GM19463 (cell line): ENCODE results near the gene SUN1.

Experiments used
- ATAC-seq: cut with Tn5 transposase; IDR thresholded peaks from one replicate; pipeline ENCODE4 v1.9.1; 2021; ENCODE audit warnings: mild to moderate bottlenecking, moderate library complexity; ENCODE audit not compliant: unreplicated experiment

Gene SUN1

GRCh38 chr7:888081-889024, 56.1 kb downstream of the SUN1 start:
- ATAC-seq: no peak

- no peak for ATAC-seq
Observed at GRCh38 chr7:889025-889390, 56.7 kb downstream of the SUN1 start.

DNA sequence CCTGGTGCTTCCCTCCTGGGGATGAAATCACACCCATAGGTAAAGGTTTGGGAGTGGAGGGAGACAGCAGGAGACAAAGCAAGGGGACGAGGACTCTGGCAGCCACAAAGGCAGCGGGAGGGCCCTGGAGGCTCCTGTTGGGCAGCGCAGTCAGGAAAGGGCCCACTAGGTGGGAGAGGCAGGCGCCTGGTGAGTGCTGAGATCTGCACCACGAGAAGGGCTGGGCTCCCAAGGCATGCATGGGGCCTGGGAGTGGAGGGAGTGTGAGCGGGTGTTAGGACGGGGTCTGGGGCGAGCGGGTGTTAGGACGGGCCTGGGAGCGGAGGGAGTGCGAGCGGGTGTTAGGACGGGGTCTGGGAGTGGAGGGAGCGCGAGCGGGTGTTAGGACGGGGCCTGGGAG, 57.1 kb downstream of the SUN1 start:
- no peak for ATAC-seq

DNA sequence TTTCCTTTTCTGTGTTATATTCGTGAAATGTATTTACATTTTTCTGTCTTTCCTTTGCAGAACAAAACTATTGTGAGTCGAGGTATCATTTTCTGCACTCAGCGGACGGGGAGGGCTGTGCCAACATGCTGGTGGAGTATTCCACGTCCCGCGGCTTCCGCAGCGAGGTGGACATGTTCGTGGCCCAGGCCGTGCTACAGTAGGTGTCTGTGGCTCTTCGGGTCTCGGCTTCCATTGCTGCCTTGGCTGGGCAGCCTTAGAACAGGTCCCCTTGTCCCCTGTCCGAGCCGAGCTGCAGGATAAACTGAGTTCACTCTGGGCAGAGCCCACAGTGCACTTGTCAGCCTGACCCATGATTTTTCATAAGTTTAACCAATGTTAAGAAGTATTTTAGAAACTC, 58.6 kb downstream of the SUN1 start:
- no peak for ATAC-seq

DNA sequence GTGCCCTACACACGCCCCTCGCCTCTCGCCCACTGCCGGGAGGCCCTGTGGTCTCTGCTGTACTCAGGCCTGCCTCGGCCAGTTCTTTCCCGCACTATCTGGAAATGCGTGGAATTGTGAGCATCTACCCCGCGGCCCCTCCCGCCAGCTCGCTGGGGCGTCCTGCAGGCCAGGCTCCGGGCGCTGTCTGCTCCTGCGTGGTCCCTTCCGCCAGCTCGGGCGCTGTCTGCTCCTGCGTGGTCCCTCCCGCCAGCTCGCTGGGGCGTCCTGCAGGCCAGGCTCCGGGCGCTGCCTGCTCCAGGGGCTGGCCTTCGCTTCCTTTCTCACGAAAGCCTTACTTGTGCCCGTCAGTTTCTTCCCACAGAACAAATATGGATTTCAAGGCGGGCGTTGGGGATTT, 59.0 kb downstream of the SUN1 start:
- no peak for ATAC-seq

DNA sequence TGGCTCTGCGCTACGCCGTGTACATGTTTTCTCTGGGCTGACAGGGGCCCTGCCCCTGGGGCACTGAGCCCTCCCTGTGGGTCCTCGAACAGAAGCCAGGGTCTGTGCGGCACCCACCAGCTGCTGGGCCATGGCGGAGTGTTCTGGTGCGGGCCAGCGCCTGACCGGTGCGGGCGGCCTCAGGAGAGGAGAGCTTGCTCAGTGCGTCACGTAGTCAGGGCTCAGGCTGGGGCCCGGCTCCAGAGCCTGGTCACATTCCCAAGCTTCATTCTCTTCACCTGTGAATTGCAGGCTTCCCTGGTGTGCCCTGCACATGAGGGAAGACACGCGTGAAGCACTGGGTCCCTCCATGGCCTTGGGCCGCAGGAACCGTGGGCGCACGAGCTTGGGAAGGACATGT, 59.5 kb downstream of the SUN1 start:
- ATAC-seq: no peak

DNA sequence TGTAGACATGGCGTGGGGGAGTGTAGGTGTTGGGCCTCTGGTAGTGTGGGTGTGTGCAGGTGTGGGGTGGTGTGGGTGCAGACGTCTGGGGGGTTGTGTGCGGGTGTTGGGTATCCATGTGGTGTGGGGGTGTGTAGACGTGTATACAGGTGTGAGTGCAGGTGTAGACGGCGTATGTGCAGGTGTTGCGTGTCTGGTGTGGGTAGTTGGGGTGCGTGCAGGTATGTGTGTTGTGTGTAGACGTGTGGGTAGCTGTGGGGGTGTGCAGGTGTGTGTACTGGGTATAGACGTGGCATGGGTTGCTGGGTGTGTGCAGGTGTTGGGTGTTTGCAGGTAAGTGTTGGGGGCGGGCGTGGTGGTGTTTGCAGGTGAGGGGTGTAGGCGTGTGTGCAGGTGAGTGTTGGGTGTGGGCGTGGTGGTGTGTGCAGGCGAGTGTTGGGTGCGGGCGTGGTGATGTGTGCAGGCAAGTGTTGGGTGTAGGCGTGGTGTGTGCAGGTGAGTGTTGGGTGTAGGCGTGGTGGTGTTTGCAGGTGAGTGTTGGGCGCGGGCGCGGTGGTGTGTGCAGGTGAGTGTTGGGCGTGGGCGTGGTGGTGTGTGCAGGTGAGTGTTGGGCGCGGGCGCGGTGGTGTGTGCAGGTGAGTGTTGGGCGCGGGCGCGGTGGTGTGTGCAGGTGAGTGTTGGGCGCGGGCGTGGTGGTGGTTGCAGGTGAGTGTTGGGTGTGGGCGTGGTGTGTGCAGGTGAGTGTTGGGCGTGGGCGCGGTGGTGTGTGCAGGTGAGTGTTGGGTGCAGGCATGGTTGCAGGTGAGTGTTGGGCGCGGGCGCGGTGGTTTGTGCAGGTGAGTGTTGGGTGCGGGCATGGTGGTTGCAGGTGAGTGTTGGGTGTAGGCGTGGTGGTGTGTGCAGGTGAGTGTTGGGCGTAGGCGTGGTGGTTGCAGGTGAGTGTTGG, 60.6 kb downstream of the SUN1 start:
- no peak for ATAC-seq

DNA sequence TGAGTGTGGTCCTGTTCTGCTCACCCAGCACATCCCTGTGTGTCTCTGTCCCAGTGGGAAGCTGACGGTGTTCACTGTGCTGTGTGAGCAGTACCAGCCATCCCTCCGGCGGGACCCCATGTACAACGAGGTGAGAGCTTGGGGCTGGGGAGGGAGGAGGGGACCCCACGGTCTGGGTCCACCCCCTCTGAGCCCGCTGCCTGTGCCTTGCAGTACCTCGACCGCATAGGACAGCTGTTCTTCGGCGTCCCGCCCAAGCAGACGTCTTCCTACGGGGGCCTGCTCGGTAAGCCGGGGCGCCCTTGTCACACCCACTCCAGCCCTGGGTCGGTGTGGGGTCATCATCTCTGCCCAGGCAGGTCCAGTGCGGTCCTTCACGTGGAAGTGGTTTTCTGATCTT, 61.4 kb downstream of the SUN1 start:
- ATAC-seq: no peak

DNA sequence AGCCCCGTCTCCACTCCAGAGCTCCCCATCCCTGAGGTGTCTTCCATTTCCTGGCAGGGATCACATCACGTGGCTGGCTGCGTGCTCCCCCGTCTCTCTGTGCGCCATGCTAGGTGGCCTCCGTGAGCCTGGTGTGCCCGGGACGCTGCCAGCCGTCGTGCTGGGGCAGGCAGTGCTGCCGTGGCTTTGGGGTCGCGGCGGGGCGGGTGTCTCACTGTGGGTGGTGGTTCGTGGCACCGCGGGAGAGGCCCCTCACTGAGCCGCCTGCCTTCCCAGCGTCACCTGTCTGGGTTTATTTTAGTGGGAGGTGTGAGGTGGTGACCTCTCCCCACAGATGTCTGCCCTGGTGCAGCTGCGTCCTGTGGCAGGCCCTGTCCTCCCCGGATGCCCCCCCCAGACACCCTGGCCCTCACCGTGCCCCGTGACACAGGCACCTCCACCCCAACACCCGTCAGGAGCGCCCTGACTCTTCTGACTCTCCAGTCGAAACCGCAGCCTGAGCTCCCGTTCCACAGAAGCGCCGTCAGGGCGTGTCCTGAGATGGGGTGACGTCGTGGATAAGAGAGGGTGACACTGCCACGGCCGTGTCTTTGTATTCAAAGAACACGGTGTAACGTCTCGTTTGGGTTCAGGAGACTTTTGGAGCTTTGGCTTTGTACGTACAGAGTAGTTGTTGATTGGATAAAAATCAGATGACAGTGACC, 62.0 kb downstream of the SUN1 start:
- no peak for ATAC-seq

DNA sequence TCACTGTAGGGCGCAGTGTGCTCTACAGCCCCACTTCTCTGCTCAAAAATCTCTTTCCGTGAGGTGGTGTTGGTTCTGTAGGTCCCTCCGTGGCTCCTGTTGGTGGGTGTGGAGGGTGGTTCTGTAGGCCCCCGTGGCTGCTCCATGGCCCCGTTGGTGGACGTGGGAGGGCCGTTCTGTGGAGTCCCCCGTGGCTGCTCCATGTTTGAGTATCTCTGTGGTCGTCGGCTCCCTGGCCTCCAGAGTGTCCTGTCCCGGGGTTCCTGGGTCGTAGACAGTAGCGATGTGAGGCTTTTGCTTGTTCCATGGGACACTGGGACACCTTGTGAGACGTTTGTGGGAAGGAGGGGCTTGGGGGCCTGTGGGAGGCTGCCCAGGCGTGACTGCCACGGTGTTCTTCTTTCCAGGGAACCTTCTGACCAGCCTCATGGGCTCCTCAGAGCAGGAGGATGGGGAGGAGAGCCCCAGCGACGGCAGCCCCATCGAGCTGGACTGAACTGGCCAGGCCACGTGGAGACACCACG, 62.7 kb downstream of the SUN1 start:
- ATAC-seq: no peak

- ATAC-seq: no peak
Observed at GRCh38 chr7:895451-896052, 63.3 kb downstream of the SUN1 start.

DNA sequence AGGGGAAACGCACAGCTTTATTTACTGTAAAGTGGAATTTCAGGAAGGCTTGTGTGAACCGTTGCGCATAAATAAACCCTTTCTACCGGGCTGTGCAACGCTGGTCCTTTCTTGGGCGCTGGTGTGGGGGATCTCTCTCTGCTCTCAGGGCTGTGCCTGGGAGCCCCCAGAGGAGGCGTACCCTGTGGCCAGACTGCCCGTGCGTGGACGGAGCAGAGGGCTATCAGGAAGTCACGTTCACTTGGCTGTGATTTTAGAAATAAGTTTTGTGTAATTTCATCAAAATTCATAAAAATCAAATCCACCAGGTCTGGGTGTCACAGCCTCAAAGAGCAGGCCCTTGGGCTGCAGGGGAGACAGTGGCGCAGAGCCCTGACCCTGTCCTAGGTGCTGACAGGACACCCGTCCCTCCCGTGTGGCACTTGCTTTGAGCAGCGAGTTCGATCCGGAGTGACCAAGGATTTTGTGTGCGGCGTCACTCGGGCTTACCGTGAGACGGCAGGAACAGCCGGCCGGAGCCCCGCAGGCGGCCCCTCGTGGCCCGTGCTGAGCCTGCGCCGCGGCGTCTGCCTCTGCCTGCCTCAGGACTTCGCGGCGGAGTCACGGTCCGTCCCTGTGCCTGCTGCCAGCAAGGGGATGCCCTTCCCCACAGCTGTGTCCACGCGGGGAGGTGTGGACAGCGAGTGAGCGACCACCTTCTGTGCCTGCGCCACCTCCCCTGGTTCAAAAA, 64.2 kb downstream of the SUN1 start:
- no peak for ATAC-seq

- ATAC-seq: no peak
Observed at GRCh38 chr7:897086-897485, 64.8 kb downstream of the SUN1 start.

DNA sequence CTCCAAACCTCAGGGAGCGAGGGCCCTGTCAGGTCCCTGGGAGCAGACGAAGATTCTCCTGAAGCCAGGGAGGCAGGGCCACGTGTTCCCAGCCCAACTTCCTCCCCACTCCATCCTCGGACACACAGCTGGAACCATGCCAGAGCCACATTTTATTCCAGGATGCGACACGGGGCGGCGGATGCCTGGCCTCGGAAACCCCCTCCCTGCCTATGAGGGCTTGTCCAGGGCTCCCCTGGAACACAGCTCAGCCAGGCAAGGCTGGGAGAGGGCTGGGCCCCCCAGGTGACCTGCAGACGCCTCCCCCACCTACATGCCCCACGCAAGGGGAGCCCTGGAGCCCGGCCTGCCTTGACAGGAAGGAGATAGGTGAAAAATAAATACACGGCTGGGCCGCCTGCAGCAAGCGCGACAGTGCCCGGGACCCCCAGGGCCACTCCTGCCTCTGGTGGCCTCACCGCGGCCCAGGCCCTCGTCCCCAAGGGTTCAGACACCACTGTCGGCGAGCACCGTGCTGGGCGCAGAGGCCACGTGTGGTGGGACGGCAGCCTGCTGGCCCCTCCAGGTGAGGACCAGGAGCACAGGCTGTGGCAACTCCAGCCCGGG, 65.6 kb downstream of the SUN1 start:
- ATAC-seq: no peak

DNA sequence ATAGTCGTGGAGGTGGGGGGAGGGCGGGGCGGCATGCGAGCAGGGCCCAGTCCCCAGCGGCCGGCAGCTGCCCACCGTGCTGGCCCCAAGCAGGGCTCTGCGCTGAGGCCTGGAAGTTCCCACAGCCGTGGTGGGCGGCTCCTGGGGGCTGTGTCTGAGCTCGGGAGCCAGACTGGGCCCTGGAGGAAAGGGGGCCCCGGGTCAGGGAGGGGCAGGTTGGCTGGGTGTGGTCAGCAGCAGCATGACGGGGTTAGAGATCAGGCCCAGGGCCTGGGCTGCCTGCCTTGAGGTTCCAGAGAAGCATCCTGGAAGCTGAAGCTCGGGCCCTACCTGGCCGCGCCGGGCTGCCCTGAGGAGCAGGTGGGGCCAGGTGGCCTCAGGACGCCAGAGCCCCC, 66.2 kb downstream of the SUN1 start:
- no peak for ATAC-seq

DNA sequence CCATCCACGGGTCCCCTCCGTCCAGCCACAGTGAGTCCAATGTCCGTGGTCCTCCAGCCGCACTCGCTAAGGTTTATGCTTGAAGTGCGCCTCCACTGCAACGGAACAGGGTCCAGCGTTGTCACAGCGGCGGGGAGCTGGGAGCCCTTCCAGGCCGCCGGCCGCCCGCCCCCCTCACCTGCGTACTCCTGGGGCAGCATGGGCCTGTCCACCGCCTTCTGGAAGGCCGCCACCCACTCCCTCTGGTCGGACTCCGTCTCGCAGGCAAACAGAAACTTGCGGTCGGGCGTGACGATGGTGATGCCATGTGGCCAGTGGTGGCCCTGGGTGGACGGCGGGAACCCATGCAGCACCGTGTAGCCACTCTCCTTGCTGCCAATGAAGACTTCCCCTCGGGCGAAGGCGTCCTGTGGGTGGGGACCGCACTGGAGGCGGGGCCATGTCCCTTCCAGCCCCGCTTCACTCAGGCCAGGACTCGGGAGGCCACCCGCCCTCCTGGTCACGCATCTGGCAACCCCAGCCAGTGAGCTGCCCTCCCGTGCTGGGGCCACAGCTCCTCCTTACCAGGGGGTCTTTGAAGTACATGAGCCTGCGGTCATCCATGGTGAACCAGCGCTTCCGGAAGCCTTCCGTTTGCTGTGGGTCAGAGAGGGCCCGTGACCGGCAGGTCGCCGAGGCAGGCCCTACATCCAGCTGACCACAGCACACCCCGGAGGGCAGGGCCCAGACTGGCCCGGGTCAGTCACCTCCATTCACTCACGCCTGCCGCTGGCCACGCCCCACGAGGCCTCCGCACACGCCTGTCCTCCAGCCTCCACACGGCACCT, 66.8 kb downstream of the SUN1 start:
- no peak for ATAC-seq

GRCh38 chr7:899806-900205, 67.5 kb downstream of the SUN1 start:
- no peak for ATAC-seq

DNA sequence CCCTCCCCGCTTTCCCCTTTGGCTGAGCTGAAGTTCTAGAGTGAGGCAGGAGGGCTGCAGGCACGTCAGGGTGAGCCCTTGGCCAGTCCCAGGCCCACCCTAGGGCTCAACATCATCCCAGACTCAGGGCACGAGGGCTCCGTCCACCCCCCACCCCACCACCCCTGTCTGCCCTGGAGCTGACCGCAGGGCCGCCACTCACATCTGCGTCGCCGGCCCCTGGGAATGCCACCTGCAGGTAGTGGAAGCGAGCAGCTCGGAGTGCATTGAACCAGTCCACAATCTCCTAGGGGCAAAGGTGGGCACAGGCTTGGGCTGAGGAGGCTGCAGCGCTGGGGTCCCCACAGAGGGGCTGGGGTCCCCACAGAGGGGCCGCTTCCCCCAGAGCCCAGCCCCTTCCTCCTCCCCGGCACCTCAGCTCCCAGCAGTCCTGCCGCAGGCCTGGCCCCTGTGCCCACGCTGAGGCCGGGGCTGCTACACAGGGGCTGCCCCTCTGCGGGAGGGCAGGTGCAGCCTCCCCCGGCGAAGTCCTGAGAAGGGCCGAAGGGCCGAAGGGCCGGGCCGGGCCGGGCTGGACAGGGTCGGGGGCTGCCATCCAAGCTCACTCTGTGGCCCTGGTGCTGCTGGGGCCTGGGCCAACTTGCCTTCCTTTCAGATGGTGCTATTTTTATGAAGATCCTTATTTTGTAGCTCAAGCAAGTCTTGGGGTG, 68.2 kb downstream of the SUN1 start:
- ATAC-seq: no peak
